A673 (cell line): ENCODE data around the gene PGM2L1. TPM values are rescaled to one million over a fixed set of nuclear protein-coding genes. Genes with fewer than 3 reads are reported as not detected.

Source experiments
- BruUV-seq: library from RNA; stranded (reverse); fragments of 400-500 nt; replicated peaks from 2 replicates; lab custom pipeline; 2021; lab: Mats Ljungman, UMichigan
- CTCF ChIA-PET: fragments of 300-600 bp; sonication (Branson Sonifier 250); formaldehyde crosslinking; loops from one replicate; lab custom pipeline; 2022; ENCODE audit warnings: antibody characterized with exemption; lab: Charles Lee
- POLR2A ChIA-PET: fragments of 300-600 bp; sonication (Branson Sonifier 250); formaldehyde crosslinking; loops from one replicate; lab custom pipeline; 2022; ENCODE audit warnings: antibody characterized with exemption; ENCODE audit not compliant: low non-redundant PET; lab: Charles Lee
- DNase-seq: peaks from one replicate; pipeline ENCODE4 v3.0.0-alpha.2; 2015; ENCODE audit warnings: low spot score
- H3K27ac ChIP-seq: fragments of 200-600 bp; sonication (generic); 2 replicates; pipeline ENCODE4 v1.5.1; 2016; ENCODE audit warnings: mixed run types, low read depth, mild to moderate bottlenecking, mixed read lengths, antibody characterized with exemption, low read length; ENCODE audit not compliant: poor library complexity, severe bottlenecking
- H3K27me3 ChIP-seq: fragments of 200-600 bp; sonication (generic); replicated peaks from 2 replicates; pipeline ENCODE4 v1.6.1; 2017; ENCODE audit warnings: mixed run types, low read depth, mild to moderate bottlenecking, mixed read lengths, antibody characterized with exemption, low read length; ENCODE audit not compliant: insufficient read depth, poor library complexity
- H3K36me3 ChIP-seq: fragments of 200-600 bp; sonication (generic); 2 replicates; pipeline ENCODE4 v1.6.1; 2016; ENCODE audit warnings: mixed run types, mild to moderate bottlenecking, mixed read lengths, antibody characterized with exemption, low read length; ENCODE audit not compliant: insufficient read depth, poor library complexity, severe bottlenecking
- H3K4me1 ChIP-seq: fragments of 200-600 bp; sonication (generic); 2 replicates; pipeline ENCODE4 v1.6.1; 2017; ENCODE audit warnings: mixed run types, mild to moderate bottlenecking, mixed read lengths, antibody characterized with exemption, low read length; ENCODE audit not compliant: insufficient read depth, poor library complexity, severe bottlenecking
- H3K4me3 ChIP-seq: fragments of 200-600 bp; sonication (generic); 2 replicates; pipeline ENCODE4 v1.5.1; 2016; ENCODE audit warnings: low read depth, mixed run types, mild to moderate bottlenecking, mixed read lengths, low read length; ENCODE audit not compliant: poor library complexity, severe bottlenecking
- H3K9me3 ChIP-seq: fragments of 200-600 bp; sonication (generic); 2 replicates; pipeline ENCODE4 v1.6.1; 2016; ENCODE audit warnings: mixed run types, low read depth, mild to moderate bottlenecking, mixed read lengths, antibody characterized with exemption, low read length; ENCODE audit not compliant: poor library complexity, severe bottlenecking
- EZH2 ChIP-seq: fragments of 200-600 bp; sonication (generic); IDR thresholded peaks from 2 replicates; pipeline ENCODE4 v1.6.1; 2017; ENCODE audit warnings: borderline replicate concordance, low read depth, mild to moderate bottlenecking, mixed read lengths, antibody characterized with exemption, low read length; ENCODE audit not compliant: poor library complexity, severe bottlenecking
- intact Hi-C: fragments of 100-400 bp; cut with micrococcal nuclease; formaldehyde crosslinking; loops from one replicate; pipeline ENCODE4 v1.10.0; 2022; ENCODE audit not compliant: unreplicated experiment
- total RNA-seq: library from RNA; stranded (reverse); gene quantifications from 2 replicates; pipeline ENCODE4 v1.2.3, GENCODE V29; 2021
- TF ChIP-seq, protein P1 (sequence below): fragments of 300-800, 200-600 bp; sonication (generic); conservative IDR thresholded peaks from 2 replicates; pipeline ENCODE4 v1.5.1; 2017; ENCODE audit warnings: low read depth, mild to moderate bottlenecking, antibody characterized with exemption, low read length, moderate library complexity, mixed read lengths

The PGM2L1 gene
- total RNA-seq, 1 experiment from 2014 or later: 18.2 TPM

DNA sequence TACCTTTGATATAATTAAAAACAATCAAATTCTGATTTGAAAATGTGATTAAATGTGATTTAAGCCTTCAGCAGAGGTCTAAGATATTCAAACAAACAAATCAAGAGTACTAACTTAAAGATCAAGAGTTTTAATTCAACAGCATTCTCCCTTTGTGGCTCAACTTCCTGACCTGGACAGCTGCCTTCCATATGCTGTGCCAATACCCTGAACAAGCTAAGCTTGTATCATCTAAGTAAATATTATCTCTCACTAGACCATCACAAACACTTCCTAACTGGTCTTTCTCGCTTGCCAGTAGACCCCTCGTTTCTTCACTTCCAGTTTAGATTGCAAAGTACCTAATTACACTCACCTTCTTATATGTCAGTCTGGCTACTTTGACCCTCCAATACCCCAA lies 50.9 kb downstream of the PGM2L1 start:
- Histone ChIP-seq H3K4me1 (no peaks in the 10 kb centered on the region), H3K27ac (no peak overlapping the region), H3K9me3 (no peaks in the 10 kb centered on the region), H3K4me3 (no peak overlapping the region), H3K27me3 (no peaks in the 10 kb centered on the region), H3K36me3 (no peaks in the 10 kb centered on the region)
- DNase-seq: no peak
- POLR2A ChIA-PET: no interaction called here
- BruUV-seq: no TSS peak
- TF ChIP-seq EZH2: no peak
- TF ChIP-seq, protein P1, sequence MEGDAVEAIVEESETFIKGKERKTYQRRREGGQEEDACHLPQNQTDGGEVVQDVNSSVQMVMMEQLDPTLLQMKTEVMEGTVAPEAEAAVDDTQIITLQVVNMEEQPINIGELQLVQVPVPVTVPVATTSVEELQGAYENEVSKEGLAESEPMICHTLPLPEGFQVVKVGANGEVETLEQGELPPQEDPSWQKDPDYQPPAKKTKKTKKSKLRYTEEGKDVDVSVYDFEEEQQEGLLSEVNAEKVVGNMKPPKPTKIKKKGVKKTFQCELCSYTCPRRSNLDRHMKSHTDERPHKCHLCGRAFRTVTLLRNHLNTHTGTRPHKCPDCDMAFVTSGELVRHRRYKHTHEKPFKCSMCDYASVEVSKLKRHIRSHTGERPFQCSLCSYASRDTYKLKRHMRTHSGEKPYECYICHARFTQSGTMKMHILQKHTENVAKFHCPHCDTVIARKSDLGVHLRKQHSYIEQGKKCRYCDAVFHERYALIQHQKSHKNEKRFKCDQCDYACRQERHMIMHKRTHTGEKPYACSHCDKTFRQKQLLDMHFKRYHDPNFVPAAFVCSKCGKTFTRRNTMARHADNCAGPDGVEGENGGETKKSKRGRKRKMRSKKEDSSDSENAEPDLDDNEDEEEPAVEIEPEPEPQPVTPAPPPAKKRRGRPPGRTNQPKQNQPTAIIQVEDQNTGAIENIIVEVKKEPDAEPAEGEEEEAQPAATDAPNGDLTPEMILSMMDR: no peak
- intact Hi-C loops: no loop called here
- CTCF ChIA-PET: no interaction called here

- H3K4me3 ChIP-seq: no peak overlapping the region
- H3K36me3 ChIP-seq: no peaks in the 10 kb centered on the region
- ChIA-PET POLR2A (no interaction called here), CTCF (no interaction called here)
- no peaks in the 10 kb centered on the region for H3K27me3 ChIP-seq
- no peaks in the 10 kb centered on the region for H3K4me1 ChIP-seq
- TF ChIP-seq, protein P1: no peak
- TF ChIP-seq EZH2: no peak
- no peak for DNase-seq
- H3K9me3 ChIP-seq: no peaks in the 10 kb centered on the region
- no peak overlapping the region for H3K27ac ChIP-seq
- BruUV-seq: no TSS peak
- intact Hi-C loops: no loop called here
Observed at GRCh38 chr11:74345420-74345819, 52.8 kb downstream of the PGM2L1 start.

- POLR2A ChIA-PET: no interaction called here
- no TSS peak for BruUV-seq
Observed at GRCh38 chr11:74341921-74342320, 56.3 kb downstream of the PGM2L1 start.

More at GRCh38 chr11:74341921-74342320, 56.3 kb downstream of the PGM2L1 start:
- Histone ChIP-seq H3K36me3 (no peaks in the 10 kb centered on the region), H3K27ac (no peak overlapping the region), H3K4me1 (no peaks in the 10 kb centered on the region), H3K9me3 (no peaks in the 10 kb centered on the region), H3K4me3 (no peak overlapping the region), H3K27me3 (no peaks in the 10 kb centered on the region)
- CTCF ChIA-PET: no interaction called here
- TF ChIP-seq EZH2: no peak
- TF ChIP-seq, protein P1: no peak
- intact Hi-C loops: no loop called here
- no peak for DNase-seq
